HepG2 (cell line): ENCODE results near the gene PHKG1. TPM values are rescaled to one million over a fixed set of nuclear protein-coding genes. Genes with fewer than 3 reads are reported as not detected.

Experiments
- CENPBD1 ChIP-seq: sonication (generic); formaldehyde crosslinking; IDR thresholded peaks from 2 replicates; pipeline ENCODE4 v1.8.0; 2022; ENCODE audit warnings: missing genetic modification reagents, low read depth, mild to moderate bottlenecking, borderline replicate concordance
- DDIT3 ChIP-seq: sonication (generic); formaldehyde crosslinking; IDR thresholded peaks from 2 replicates; pipeline ENCODE4 v1.4.0; 2020; ENCODE audit warnings: mild to moderate bottlenecking, missing genetic modification reagents
- HNF1B ChIP-seq: sonication (generic); formaldehyde crosslinking; IDR thresholded peaks from 2 replicates; pipeline ENCODE4 v1.5.1; 2020; ENCODE audit warnings: mild to moderate bottlenecking, moderate library complexity, missing genetic modification reagents
- NFE2L2 ChIP-seq: fragments of 150-350 bp; IDR thresholded peaks from 2 replicates; pipeline ENCODE4 v1.6.1; 2014; ENCODE audit warnings: low read length
- PAXIP1 ChIP-seq: sonication (generic); formaldehyde crosslinking; conservative IDR thresholded peaks from 2 replicates; pipeline ENCODE4 v1.4.0; 2020; ENCODE audit warnings: mild to moderate bottlenecking, missing genetic modification reagents, moderate library complexity
- PCBP2 ChIP-seq: fragments of 200-400 bp; formaldehyde crosslinking; optimal IDR thresholded peaks from 2 replicates; pipeline ENCODE3; 2018; ENCODE audit warnings: low read length, low read depth; ENCODE audit not compliant: poor library complexity, severe bottlenecking
- POLR2AphosphoS2 ChIP-seq: IDR thresholded peaks from 2 replicates; pipeline ENCODE4 v1.6.1; 2011; ENCODE audit warnings: low read depth, low read length, improper control_type of control experiment
- SP4 ChIP-seq: sonication (generic); formaldehyde crosslinking; IDR thresholded peaks from 2 replicates; pipeline ENCODE4 v1.8.1; 2023; ENCODE audit warnings: mild to moderate bottlenecking, missing genetic modification reagents
- SRF ChIP-seq: IDR thresholded peaks from 2 replicates; pipeline ENCODE4 v1.6.1; 2011; ENCODE audit warnings: mild to moderate bottlenecking, low read depth, low read length, moderate library complexity
- SRSF9 ChIP-seq: fragments of 200-400 bp; formaldehyde crosslinking; IDR thresholded peaks from 2 replicates; pipeline ENCODE4 v1.6.1; 2018; ENCODE audit warnings: borderline replicate concordance, mild to moderate bottlenecking, low read depth, low read length; ENCODE audit not compliant: insufficient read depth, poor library complexity, severe bottlenecking
- THAP11 ChIP-seq: IDR thresholded peaks from 2 replicates; pipeline ENCODE4 v1.6.1; 2016; ENCODE audit warnings: missing biosample characterization, missing genetic modification reagents
- ZBTB3 ChIP-seq: sonication (generic); formaldehyde crosslinking; IDR thresholded peaks from 2 replicates; pipeline ENCODE4 v1.4.0; 2020; ENCODE audit warnings: low read depth, mild to moderate bottlenecking, moderate library complexity, missing genetic modification reagents, borderline replicate concordance
- ZBTB44 ChIP-seq: sonication (generic); formaldehyde crosslinking; IDR thresholded peaks from 2 replicates; pipeline ENCODE4 v1.4.0; 2020; ENCODE audit warnings: missing genetic modification reagents
- ZNF431 ChIP-seq: sonication (generic); formaldehyde crosslinking; IDR thresholded peaks from 2 replicates; pipeline ENCODE4 v1.9.0; 2022; ENCODE audit warnings: missing genetic modification reagents, low read depth, mild to moderate bottlenecking, borderline replicate concordance
- ZNF510 ChIP-seq: sonication (generic); formaldehyde crosslinking; IDR thresholded peaks from 2 replicates; pipeline ENCODE4 v1.4.0; 2020; ENCODE audit warnings: low read depth, mild to moderate bottlenecking, missing genetic modification reagents
- ZNF547 ChIP-seq: sonication (generic); formaldehyde crosslinking; IDR thresholded peaks from 2 replicates; pipeline ENCODE4 v1.5.1; 2020; ENCODE audit warnings: mild to moderate bottlenecking, missing genetic modification reagents
- ZNF672 ChIP-seq: sonication (generic); formaldehyde crosslinking; IDR thresholded peaks from 2 replicates; pipeline ENCODE4 v1.8.1; 2022; ENCODE audit warnings: missing genetic modification reagents
- polyA plus RNA-seq, 8 experiments: library from polyadenylated mRNA; depleted of rRNA in 3 of 8; stranded (reverse) in 7 of 8; unstranded in 1 of 8; fragments of >200 nt; fragmentation: Illumina TruSeq in 4 of 8; extraction: Trizol in 4 of 8; gene quantifications; 2 replicates each; pipeline versions ENCODE4 v1.2.1 to v1.2.3, GENCODE V29; 2011 to 2016; ENCODE audit warnings: low read depth in 4 of 8, missing spikeins in 1 of 8, mixed read lengths in 1 of 8; ENCODE audit not compliant: insufficient read depth in 1 of 8
- total RNA-seq, 5 experiments: library from RNA; depleted of rRNA; stranded (reverse); fragments of >200 nt; fragmentation: Illumina TruSeq; extraction: Trizol; gene quantifications; 2 replicates each; pipeline ENCODE4 v1.2.3, GENCODE V29; 2016; ENCODE audit warnings: low read depth in 1 of 5

The PHKG1 gene
- total and polyA plus RNA-seq, 2 of the 13 experiments (the other 11 are each of a cell fraction or from before 2014, with no cell fraction given), result 0.44 to 0.71 TPM

- TF ChIP-seq ZNF510 (CRISPR knock-in tag) (no peak), ZNF547 (CRISPR knock-in tag) (peak; percentile 90), ZBTB3 (CRISPR knock-in tag) (peak; percentile 86; the same call in 1 of the 2 replicates), PAXIP1 (CRISPR knock-in tag) (peak; percentile 73), NFE2L2 (no peak), ZBTB44 (CRISPR knock-in tag) (0 out of 2 replicates have a peak, but pooled peaks have one; percentile 40), DDIT3 (CRISPR knock-in tag) (no peak), PCBP2 (no peak), POLR2AphosphoS2 (no peak), ZNF672 (CRISPR knock-in tag) (no peak), CENPBD1 (CRISPR knock-in tag) (no peak), SRSF9 (no peak), SP4 (CRISPR knock-in tag) (peak; percentile 96), SRF (no peak), THAP11 (CRISPR knock-in tag) (peak; percentile 91), ZNF431 (no peak), HNF1B (CRISPR knock-in tag) (peak; percentile 89)
These were observed 41.2 kb downstream of the PHKG1 start, which contains the start of the genes CCT6A and PSPH (continued) for GRCh38 chr7:56051339-56052191.
